ENCODE data around the gene ADGRF3. TPM values are rescaled to one million over a fixed set of nuclear protein-coding genes. Genes with fewer than 3 reads are reported as not detected.

Gene ADGRF3
- total and polyA plus RNA-seq, 12 donors, result 0.03 to 0.72 TPM; not detected in 10

GRCh38 chr2:26345283-26345544 lies 1.4 kb downstream of the ADGRF3 start:
- DNase-seq (no peak), ATAC-seq (no peak)
- WGBS, 2 donors, result 0% methylated on average over 9 of the region's 9 CpGs
- no peaks in the 10 kb centered on the region for H3K9me3 ChIP-seq
- TF ChIP-seq CTCF (IDR thresholded peaks at IDR 0.05), result no peak
- peaks cover 3 to 32% (median 30%) of the 10 kb centered on the region in 9 donors for H3K4me1 ChIP-seq
- peak overlapping the region; percentile 42 to 97 (median 88) for H3K27ac ChIP-seq
- intact Hi-C loops (cut with DNase I), result no loop called here
- peak overlapping the region; percentile 68 to 97 (median 79) for H3K4me3 ChIP-seq
- no peaks in the 10 kb centered on the region for H3K27me3 ChIP-seq
- no peaks in the 10 kb centered on the region for H3K36me3 ChIP-seq

- Histone ChIP-seq H3K27ac (peak overlapping the region in 9 of 10 donors; percentile 79 to 97 (median 89)), H3K4me3 (peak overlapping the region; percentile 68 to 97 (median 79)), H3K27me3 (no peaks in the 10 kb centered on the region), H3K36me3 (no peaks in the 10 kb centered on the region), H3K9me3 (no peaks in the 10 kb centered on the region), H3K4me1 (peaks cover 3 to 32% (median 30%) of the 10 kb centered on the region in 9 donors)
- DNase-seq (no peak), ATAC-seq (no peak)
- intact Hi-C loops (cut with DNase I), result no loop called here
- TF ChIP-seq CTCF (IDR thresholded peaks at IDR 0.05), result no peak
- 43 to 45% methylated on average over 17 of the region's 17 CpGs for WGBS, 2 donors
Observed at GRCh38 chr2:26344581-26345282, 1.9 kb downstream of the ADGRF3 start.

DNA sequence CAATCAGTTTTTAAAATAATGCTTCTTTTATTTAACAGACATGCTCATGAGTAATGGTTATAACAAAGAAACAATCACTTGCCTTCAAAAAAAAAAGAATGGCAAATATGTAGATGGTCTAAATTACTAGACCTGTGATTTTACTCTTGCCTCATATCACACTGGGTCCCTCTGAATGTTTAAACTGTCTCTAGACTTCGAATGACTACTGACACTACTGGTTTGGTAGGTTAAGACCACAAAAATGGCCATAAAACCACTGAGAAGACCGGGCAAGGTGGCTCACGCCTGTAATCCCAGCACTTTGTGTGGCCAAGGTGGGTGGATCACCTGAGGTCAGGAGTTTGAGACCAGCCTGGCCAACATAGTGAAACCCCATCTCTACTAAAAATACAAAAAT lies 5.8 kb downstream of the ADGRF3 start:
- no peak overlapping the region for H3K4me3 ChIP-seq
- intact Hi-C loops (cut with DNase I), result no loop called here
- no peaks in the 10 kb centered on the region for H3K9me3 ChIP-seq
- H3K27ac ChIP-seq, result no peak overlapping the region
- H3K27me3 ChIP-seq, result no peaks in the 10 kb centered on the region
- TF ChIP-seq CTCF (IDR thresholded peaks at IDR 0.05), result no peak
- 93 to 95% methylated on average over 3 of the region's 3 CpGs for WGBS, 2 donors
- H3K4me1 ChIP-seq, result peaks cover 0 to 13% (median 11%) of the 10 kb centered on the region in 9 donors
- no peak for DNase-seq
- ATAC-seq, result no peak
- no peaks in the 10 kb centered on the region for H3K36me3 ChIP-seq

GRCh38 chr2:26337298-26337697 lies 9.3 kb downstream of the ADGRF3 start:
- Histone ChIP-seq H3K27me3 (no peaks in the 10 kb centered on the region), H3K9me3 (no peaks in the 10 kb centered on the region), H3K36me3 (no peaks in the 10 kb centered on the region), H3K27ac (no peak overlapping the region), H3K4me3 (no peak overlapping the region), H3K4me1 (no peaks in the 10 kb centered on the region)
- intact Hi-C loops (cut with DNase I), result loop anchor here in 1 of 10 donors (10.0 kb wide), 1 partner anchor 92 kb away; the partner anchor contains the start of genes HADHA and HADHB
- DNase-seq, result no peak
- ATAC-seq, result no peak
- no peak for TF ChIP-seq CTCF (IDR thresholded peaks at IDR 0.05)
- 94 to 98% methylated on average over 2 of the region's 2 CpGs for WGBS, 2 donors
